ENCODE data around the gene SEC14L3. TPM values are rescaled to one million over a fixed set of nuclear protein-coding genes. Genes with fewer than 3 reads are reported as not detected.

The SEC14L3 gene
- total RNA-seq, 4 donors from 2014 or later = not detected

- peaks cover 0 to 6% (median 5%) of the 10 kb centered on the region in 4 donors for H3K4me1 ChIP-seq
- no peak for TF ChIP-seq POLR2AphosphoS5 (IDR thresholded peaks at IDR 0.05)
- in situ Hi-C loops (cut with MboI; ENCODE audit: low pct_ligation_motif_present in 1 of 4, low pct_unique_long_range_greater_than_20kb in 1 of 4, low sequenced_read_pairs in 3 of 4) (no loop called here), intact Hi-C loops (cut with DNase I; ENCODE audit: low total_unique reads) (no loop called here)
- no peak for DNase-seq
- no peaks in the 10 kb centered on the region for H3K36me3 ChIP-seq
- no peak overlapping the region for H3K27ac ChIP-seq
- no peaks in the 10 kb centered on the region for H3K9me3 ChIP-seq
- no peak overlapping the region for H3K4me3 ChIP-seq
- peaks cover 52% of the 10 kb centered on the region for H3K27me3 ChIP-seq
- 77 to 100% methylated on average over 4 of the region's 4 CpGs for WGBS, 2 donors (ENCODE audit: low coverage in 1 of 2)
These were observed 35.9 kb upstream of the SEC14L3 start for GRCh38 chr22:30507670-30508069.

GRCh38 chr22:30506507-30506968 is 34.7 kb upstream of the SEC14L3 start:
- WGBS, 2 donors (ENCODE audit: low coverage in 1 of 2) = 82% methylated on average over 8 of the region's 8 CpGs; no CpG with 5 or more reads in 1 of the 2 donors
- Histone ChIP-seq H3K4me3 (no peak overlapping the region), H3K9me3 (no peaks in the 10 kb centered on the region), H3K27ac (no peak overlapping the region), H3K27me3 (peaks cover 62% of the 10 kb centered on the region), H3K4me1 (peaks cover 0 to 6% (median 5%) of the 10 kb centered on the region in 4 donors), H3K36me3 (no peaks in the 10 kb centered on the region)
- intact Hi-C loops (cut with DNase I; ENCODE audit: low total_unique reads) (no loop called here), in situ Hi-C loops (cut with MboI; ENCODE audit: low pct_ligation_motif_present in 1 of 4, low pct_unique_long_range_greater_than_20kb in 1 of 4, low sequenced_read_pairs in 3 of 4) (no loop called here)
- no peak for DNase-seq
- no peak for TF ChIP-seq CTCF (IDR thresholded peaks at IDR 0.05)
- TF ChIP-seq POLR2A (IDR thresholded peaks at IDR 0.05) = no peak
- TF ChIP-seq POLR2AphosphoS5 (IDR thresholded peaks at IDR 0.05) = no peak
- no peak for TF ChIP-seq EP300 (IDR thresholded peaks at IDR 0.05; ENCODE audit: low read depth)

GRCh38 chr22:30503551-30503950 is 31.7 kb upstream of the SEC14L3 start:
- Histone ChIP-seq H3K27ac (no peak overlapping the region), H3K36me3 (no peaks in the 10 kb centered on the region), H3K4me1 (peaks cover 0 to 6% (median 5%) of the 10 kb centered on the region in 4 donors), H3K27me3 (peaks cover 72% of the 10 kb centered on the region), H3K4me3 (no peak overlapping the region), H3K9me3 (no peaks in the 10 kb centered on the region)
- in situ Hi-C loops (cut with MboI; ENCODE audit: low pct_ligation_motif_present in 1 of 4, low pct_unique_long_range_greater_than_20kb in 1 of 4, low sequenced_read_pairs in 3 of 4) = no loop called here
- WGBS, 2 donors (ENCODE audit: low coverage in 1 of 2) = 73 to 80% methylated on average over 4 to 12 of the region's 12 CpGs
- TF ChIP-seq POLR2A (IDR thresholded peaks at IDR 0.05) (no peak), POLR2AphosphoS5 (IDR thresholded peaks at IDR 0.05) (no peak), CTCF (IDR thresholded peaks at IDR 0.05) (no peak), EP300 (IDR thresholded peaks at IDR 0.05; ENCODE audit: low read depth) (no peak)
- no peak for DNase-seq
- intact Hi-C loops (cut with DNase I; ENCODE audit: low total_unique reads) = no loop called here

GRCh38 chr22:30502911-30503310 is 31.1 kb upstream of the SEC14L3 start:
- H3K27ac ChIP-seq = no peak overlapping the region
- WGBS, 2 donors (ENCODE audit: low coverage in 1 of 2) = 74% methylated on average over 3 of the region's 3 CpGs; no CpG with 5 or more reads in 1 of the 2 donors
- intact Hi-C loops (cut with DNase I; ENCODE audit: low total_unique reads) (no loop called here), in situ Hi-C loops (cut with MboI; ENCODE audit: low pct_ligation_motif_present in 1 of 4, low pct_unique_long_range_greater_than_20kb in 1 of 4, low sequenced_read_pairs in 3 of 4) (no loop called here)
- TF ChIP-seq EP300 (IDR thresholded peaks at IDR 0.05; ENCODE audit: low read depth) (no peak), CTCF (IDR thresholded peaks at IDR 0.05) (no peak), POLR2AphosphoS5 (IDR thresholded peaks at IDR 0.05) (no peak), POLR2A (IDR thresholded peaks at IDR 0.05) (no peak)
- H3K4me3 ChIP-seq = no peak overlapping the region
- peaks cover 0 to 6% (median 5%) of the 10 kb centered on the region in 4 donors for H3K4me1 ChIP-seq
- H3K9me3 ChIP-seq = no peaks in the 10 kb centered on the region
- H3K27me3 ChIP-seq = peaks cover 68% of the 10 kb centered on the region
- no peaks in the 10 kb centered on the region for H3K36me3 ChIP-seq
- no peak for DNase-seq

GRCh38 chr22:30502153-30502552 is 30.3 kb upstream of the SEC14L3 start:
- Histone ChIP-seq H3K9me3 (no peaks in the 10 kb centered on the region), H3K4me1 (peaks cover 0 to 6% (median 5%) of the 10 kb centered on the region in 4 donors), H3K27ac (no peak overlapping the region), H3K4me3 (no peak overlapping the region), H3K36me3 (no peaks in the 10 kb centered on the region), H3K27me3 (peaks cover 63% of the 10 kb centered on the region)
- intact Hi-C loops (cut with DNase I; ENCODE audit: low total_unique reads) (no loop called here), in situ Hi-C loops (cut with MboI; ENCODE audit: low pct_ligation_motif_present in 1 of 4, low pct_unique_long_range_greater_than_20kb in 1 of 4, low sequenced_read_pairs in 3 of 4) (no loop called here)
- DNase-seq = no peak
- no peak for TF ChIP-seq EP300 (IDR thresholded peaks at IDR 0.05; ENCODE audit: low read depth)
- no peak for TF ChIP-seq POLR2A (IDR thresholded peaks at IDR 0.05)
- no peak for TF ChIP-seq POLR2AphosphoS5 (IDR thresholded peaks at IDR 0.05)
- no peak for TF ChIP-seq CTCF (IDR thresholded peaks at IDR 0.05)
- 86% methylated on average over 4 of the region's 4 CpGs; no CpG with 5 or more reads in 1 of the 2 donors for WGBS, 2 donors (ENCODE audit: low coverage in 1 of 2)
